GM23338 (cell line): ENCODE measurements around the gene SUCLG2. TPM values are rescaled to one million over a fixed set of nuclear protein-coding genes. Genes with fewer than 3 reads are reported as not detected.

Experiments used
- ATAC-seq: fragments of 200-7000 bp; cut with Tn5 transposase; 3 replicates; pipeline ENCODE4 v1.9.1; 2020
- DNase-seq: peaks from one replicate; pipeline ENCODE4 v3.0.0-alpha.2; 2015; ENCODE audit warnings: low spot score
- H2AFZ ChIP-seq: fragments of 200-600 bp; sonication (generic); 2 replicates; pipeline ENCODE4 v1.8.0; 2016; ENCODE audit warnings: antibody characterized with exemption, mild to moderate bottlenecking, moderate library complexity
- H3F3A ChIP-seq: fragments of 200-600 bp; sonication (generic); replicated peaks from 2 replicates; pipeline ENCODE4 v1.8.0; 2017; ENCODE audit warnings: antibody characterized with exemption, mixed run types, low read depth
- H3K27ac ChIP-seq: fragments of 200-600 bp; sonication (generic); 2 replicates; pipeline ENCODE4 v1.6.1; 2016; ENCODE audit warnings: low read depth
- H3K27me3 ChIP-seq: fragments of 200-600 bp; sonication (generic); 2 replicates; pipeline ENCODE4 v1.8.0; 2016; ENCODE audit warnings: mild to moderate bottlenecking, mixed run types, moderate library complexity; ENCODE audit not compliant: insufficient read depth
- H3K36me3 ChIP-seq: fragments of 200-600 bp; sonication (generic); 2 replicates; pipeline ENCODE4 v1.8.0; 2016; ENCODE audit warnings: mild to moderate bottlenecking; ENCODE audit not compliant: insufficient read depth
- H3K4me1 ChIP-seq: fragments of 200-600 bp; sonication (generic); 2 replicates; pipeline ENCODE4 v1.8.0; 2016; ENCODE audit warnings: mild to moderate bottlenecking, moderate library complexity; ENCODE audit not compliant: insufficient read depth
- H3K4me2 ChIP-seq: fragments of 200-600 bp; sonication (generic); 2 replicates; pipeline ENCODE4 v1.7.1; 2017; ENCODE audit warnings: mixed run types
- H3K4me3 ChIP-seq: fragments of 200-600 bp; sonication (generic); 2 replicates; pipeline ENCODE4 v1.6.1; 2016; ENCODE audit warnings: mixed run types
- H3K79me2 ChIP-seq: fragments of 200-600 bp; sonication (generic); replicated peaks from 2 replicates; pipeline ENCODE4 v1.8.0; 2017; ENCODE audit warnings: mild to moderate bottlenecking; ENCODE audit not compliant: insufficient read depth
- H3K9me2 ChIP-seq: fragments of 200-600 bp; sonication (generic); 2 replicates; pipeline ENCODE4 v1.8.0; 2017; ENCODE audit not compliant: insufficient read depth
- H4K20me1 ChIP-seq: fragments of 200-600 bp; sonication (generic); replicated peaks from 2 replicates; pipeline ENCODE4 v1.8.0; 2017; ENCODE audit warnings: mild to moderate bottlenecking; ENCODE audit not compliant: insufficient read depth
- H3K27ac Mint-ChIP-seq: 2 replicates; pipeline ENCODE4 v1.8.0; 2020; ENCODE audit warnings: inconsistent platforms, mild to moderate bottlenecking, moderate library complexity, mixed read lengths
- H3K27me3 Mint-ChIP-seq: 3 replicates; pipeline ENCODE4 v1.8.0; 2022; ENCODE audit warnings: low read depth, mild to moderate bottlenecking, moderate library complexity, mixed read lengths, inconsistent platforms; ENCODE audit not compliant: insufficient read depth, poor library complexity
- H3K36me3 Mint-ChIP-seq: 3 replicates; pipeline ENCODE4 v1.8.0; 2021; ENCODE audit warnings: low read depth, mild to moderate bottlenecking, inconsistent platforms, moderate library complexity, mixed read lengths
- H3K4me1 Mint-ChIP-seq: 3 replicates; pipeline ENCODE4 v1.8.0; 2020; ENCODE audit warnings: mild to moderate bottlenecking, inconsistent platforms, mixed read lengths
- H3K4me3 Mint-ChIP-seq: 3 replicates; pipeline ENCODE4 v1.8.0; 2021; ENCODE audit warnings: moderate library complexity, mild to moderate bottlenecking, inconsistent platforms, mixed read lengths
- H3K9me3 Mint-ChIP-seq: 3 replicates; pipeline ENCODE4 v1.8.0; 2020; ENCODE audit warnings: moderate library complexity, mild to moderate bottlenecking, inconsistent platforms, mixed read lengths
- CREB1 ChIP-seq: fragments of 250-450 bp; sonication (Bioruptor Pico); IDR thresholded peaks from 2 replicates; pipeline ENCODE4 v1.5.0; 2020; ENCODE audit warnings: low read depth, mild to moderate bottlenecking, moderate library complexity
- EZH2 ChIP-seq: fragments of 200-600 bp; sonication (generic); IDR thresholded peaks from one replicate; pipeline ENCODE4 v1.8.0; 2017; ENCODE audit warnings: antibody characterized with exemption, mild to moderate bottlenecking, low read depth; ENCODE audit not compliant: unreplicated experiment
- EZH2phosphoT487 ChIP-seq: fragments of 200-600 bp; sonication (generic); IDR thresholded peaks from one replicate; pipeline ENCODE4 v1.8.1; 2018; ENCODE audit warnings: antibody characterized with exemption; ENCODE audit not compliant: unreplicated experiment
- JUNB ChIP-seq: IDR thresholded peaks from one replicate; pipeline ENCODE4 v1.6.1; 2016; ENCODE audit warnings: antibody characterized with exemption; ENCODE audit not compliant: unreplicated experiment
- NANOG ChIP-seq: IDR thresholded peaks from 2 replicates; pipeline ENCODE4 v1.6.1; 2016; ENCODE audit warnings: antibody characterized with exemption, borderline replicate concordance
- POLR2AphosphoS5 ChIP-seq: IDR thresholded peaks from 2 replicates; pipeline ENCODE4 v1.6.1; 2016; ENCODE audit warnings: antibody characterized with exemption, low read depth
- STAT1 ChIP-seq: IDR thresholded peaks from one replicate; pipeline ENCODE4 v1.6.1; 2016; ENCODE audit warnings: antibody characterized with exemption; ENCODE audit not compliant: unreplicated experiment
- ZNF114 ChIP-seq: fragments of 250-450 bp; sonication (Bioruptor Pico); IDR thresholded peaks from 2 replicates; pipeline ENCODE4 v1.5.0; 2020; ENCODE audit warnings: mild to moderate bottlenecking, moderate library complexity
- ZNF331 ChIP-seq: fragments of 250-450 bp; sonication (Bioruptor Pico); IDR thresholded peaks from 2 replicates; pipeline ENCODE4 v1.5.0; 2020; ENCODE audit warnings: low read depth, mild to moderate bottlenecking, moderate library complexity
- polyA plus RNA-seq: library from polyadenylated mRNA; unstranded; fragments of >200 nt; fragmentation: Nextera tagmentation; extraction: Ambion mirVana; gene quantifications from 2 replicates; pipeline ENCODE4 v1.2.1, GENCODE V29; 2016
- total RNA-seq: library from RNA; depleted of rRNA; stranded (reverse); fragments of >200 nt; shearing (Covaris generic); gene quantifications from 2 replicates; pipeline ENCODE4 v1.2.3, GENCODE V29; 2014
- TF ChIP-seq, protein P1 (sequence below): fragments of 250-450 bp; sonication (Bioruptor Pico); IDR thresholded peaks from 2 replicates; pipeline ENCODE4 v1.5.0; 2020; ENCODE audit warnings: mild to moderate bottlenecking, moderate library complexity
- TF ChIP-seq, protein P2 (sequence below), 2 experiments: fragments of 200-600 bp in 1 of 2; sonication (generic) in 1 of 2; conservative IDR thresholded peaks; 2 replicates each; pipeline versions ENCODE4 v1.5.1 to v1.6.1; 2016 to 2017; ENCODE audit warnings: antibody characterized with exemption in 2 of 2, low read depth in 2 of 2, mild to moderate bottlenecking in 2 of 2, moderate library complexity in 1 of 2
- TF ChIP-seq, protein P3 (sequence below): IDR thresholded peaks from one replicate; pipeline ENCODE4 v1.6.1; 2018; ENCODE audit warnings: antibody characterized with exemption; ENCODE audit not compliant: unreplicated experiment
- TF ChIP-seq, protein P4 (sequence below): IDR thresholded peaks from 2 replicates; pipeline ENCODE4 v1.6.1; 2016; ENCODE audit warnings: antibody characterized with exemption

Gene SUCLG2
- total and polyA plus RNA-seq, 2 experiments from 2014 or later = 29.3 to 39.0 TPM

DNA sequence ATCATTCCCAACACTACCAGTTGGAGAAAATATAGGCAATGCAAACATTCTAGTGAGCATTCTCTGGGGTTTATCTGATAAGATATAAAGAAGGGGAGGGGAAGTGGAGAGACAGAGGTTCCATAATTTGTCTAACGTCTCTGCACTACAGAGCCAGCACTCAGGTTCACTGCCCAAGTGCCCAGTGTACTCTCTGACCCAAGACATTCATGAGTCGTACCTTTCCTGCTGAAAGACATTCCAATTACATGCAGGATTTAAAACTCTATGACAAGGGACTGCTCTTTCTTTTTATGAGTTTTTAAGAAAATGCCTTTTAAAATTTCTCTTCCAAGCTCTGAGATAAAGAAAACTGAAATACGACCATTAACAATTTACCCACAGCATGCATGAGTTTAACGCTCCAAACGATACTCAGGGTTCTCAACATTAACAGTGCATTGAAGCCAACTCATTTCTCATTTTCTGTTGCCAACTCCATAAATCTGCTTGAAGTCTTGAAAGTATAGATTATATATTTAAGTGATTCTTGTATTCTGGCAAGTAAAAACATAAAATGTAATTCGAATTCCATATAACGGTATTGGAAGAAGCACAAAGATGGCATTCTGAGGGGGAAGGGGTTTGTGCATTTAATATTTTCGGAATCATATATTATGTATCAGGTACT, 193.4 kb downstream of the SUCLG2 start:
- Mint-ChIP-seq H3K36me3 (no peaks in the 10 kb centered on the region), H3K27me3 (peaks cover 3% of the 10 kb centered on the region), H3K4me3 (no peak overlapping the region), H3K9me3 (no peaks in the 10 kb centered on the region), H3K27ac (no peak overlapping the region), H3K4me1 (peaks cover 8% of the 10 kb centered on the region; the same call in 2 of the 3 replicates)
- no peaks in the 10 kb centered on the region for H3K9me2 ChIP-seq
- H3K27ac ChIP-seq = no peak overlapping the region
- H3K4me3 ChIP-seq = no peak overlapping the region
- no peak overlapping the region for H2AFZ ChIP-seq
- H3F3A ChIP-seq = no peaks in the 10 kb centered on the region
- no peaks in the 10 kb centered on the region for H3K4me1 ChIP-seq
- no peak overlapping the region for H3K4me2 ChIP-seq
- H3K79me2 ChIP-seq = no peaks in the 10 kb centered on the region
- no peaks in the 10 kb centered on the region for H3K36me3 ChIP-seq
- no peaks in the 10 kb centered on the region for H3K27me3 ChIP-seq
- no peak for TF ChIP-seq EZH2phosphoT487
- TF ChIP-seq STAT1 = no peak
- no peak for TF ChIP-seq POLR2AphosphoS5
- TF ChIP-seq, protein P1, sequence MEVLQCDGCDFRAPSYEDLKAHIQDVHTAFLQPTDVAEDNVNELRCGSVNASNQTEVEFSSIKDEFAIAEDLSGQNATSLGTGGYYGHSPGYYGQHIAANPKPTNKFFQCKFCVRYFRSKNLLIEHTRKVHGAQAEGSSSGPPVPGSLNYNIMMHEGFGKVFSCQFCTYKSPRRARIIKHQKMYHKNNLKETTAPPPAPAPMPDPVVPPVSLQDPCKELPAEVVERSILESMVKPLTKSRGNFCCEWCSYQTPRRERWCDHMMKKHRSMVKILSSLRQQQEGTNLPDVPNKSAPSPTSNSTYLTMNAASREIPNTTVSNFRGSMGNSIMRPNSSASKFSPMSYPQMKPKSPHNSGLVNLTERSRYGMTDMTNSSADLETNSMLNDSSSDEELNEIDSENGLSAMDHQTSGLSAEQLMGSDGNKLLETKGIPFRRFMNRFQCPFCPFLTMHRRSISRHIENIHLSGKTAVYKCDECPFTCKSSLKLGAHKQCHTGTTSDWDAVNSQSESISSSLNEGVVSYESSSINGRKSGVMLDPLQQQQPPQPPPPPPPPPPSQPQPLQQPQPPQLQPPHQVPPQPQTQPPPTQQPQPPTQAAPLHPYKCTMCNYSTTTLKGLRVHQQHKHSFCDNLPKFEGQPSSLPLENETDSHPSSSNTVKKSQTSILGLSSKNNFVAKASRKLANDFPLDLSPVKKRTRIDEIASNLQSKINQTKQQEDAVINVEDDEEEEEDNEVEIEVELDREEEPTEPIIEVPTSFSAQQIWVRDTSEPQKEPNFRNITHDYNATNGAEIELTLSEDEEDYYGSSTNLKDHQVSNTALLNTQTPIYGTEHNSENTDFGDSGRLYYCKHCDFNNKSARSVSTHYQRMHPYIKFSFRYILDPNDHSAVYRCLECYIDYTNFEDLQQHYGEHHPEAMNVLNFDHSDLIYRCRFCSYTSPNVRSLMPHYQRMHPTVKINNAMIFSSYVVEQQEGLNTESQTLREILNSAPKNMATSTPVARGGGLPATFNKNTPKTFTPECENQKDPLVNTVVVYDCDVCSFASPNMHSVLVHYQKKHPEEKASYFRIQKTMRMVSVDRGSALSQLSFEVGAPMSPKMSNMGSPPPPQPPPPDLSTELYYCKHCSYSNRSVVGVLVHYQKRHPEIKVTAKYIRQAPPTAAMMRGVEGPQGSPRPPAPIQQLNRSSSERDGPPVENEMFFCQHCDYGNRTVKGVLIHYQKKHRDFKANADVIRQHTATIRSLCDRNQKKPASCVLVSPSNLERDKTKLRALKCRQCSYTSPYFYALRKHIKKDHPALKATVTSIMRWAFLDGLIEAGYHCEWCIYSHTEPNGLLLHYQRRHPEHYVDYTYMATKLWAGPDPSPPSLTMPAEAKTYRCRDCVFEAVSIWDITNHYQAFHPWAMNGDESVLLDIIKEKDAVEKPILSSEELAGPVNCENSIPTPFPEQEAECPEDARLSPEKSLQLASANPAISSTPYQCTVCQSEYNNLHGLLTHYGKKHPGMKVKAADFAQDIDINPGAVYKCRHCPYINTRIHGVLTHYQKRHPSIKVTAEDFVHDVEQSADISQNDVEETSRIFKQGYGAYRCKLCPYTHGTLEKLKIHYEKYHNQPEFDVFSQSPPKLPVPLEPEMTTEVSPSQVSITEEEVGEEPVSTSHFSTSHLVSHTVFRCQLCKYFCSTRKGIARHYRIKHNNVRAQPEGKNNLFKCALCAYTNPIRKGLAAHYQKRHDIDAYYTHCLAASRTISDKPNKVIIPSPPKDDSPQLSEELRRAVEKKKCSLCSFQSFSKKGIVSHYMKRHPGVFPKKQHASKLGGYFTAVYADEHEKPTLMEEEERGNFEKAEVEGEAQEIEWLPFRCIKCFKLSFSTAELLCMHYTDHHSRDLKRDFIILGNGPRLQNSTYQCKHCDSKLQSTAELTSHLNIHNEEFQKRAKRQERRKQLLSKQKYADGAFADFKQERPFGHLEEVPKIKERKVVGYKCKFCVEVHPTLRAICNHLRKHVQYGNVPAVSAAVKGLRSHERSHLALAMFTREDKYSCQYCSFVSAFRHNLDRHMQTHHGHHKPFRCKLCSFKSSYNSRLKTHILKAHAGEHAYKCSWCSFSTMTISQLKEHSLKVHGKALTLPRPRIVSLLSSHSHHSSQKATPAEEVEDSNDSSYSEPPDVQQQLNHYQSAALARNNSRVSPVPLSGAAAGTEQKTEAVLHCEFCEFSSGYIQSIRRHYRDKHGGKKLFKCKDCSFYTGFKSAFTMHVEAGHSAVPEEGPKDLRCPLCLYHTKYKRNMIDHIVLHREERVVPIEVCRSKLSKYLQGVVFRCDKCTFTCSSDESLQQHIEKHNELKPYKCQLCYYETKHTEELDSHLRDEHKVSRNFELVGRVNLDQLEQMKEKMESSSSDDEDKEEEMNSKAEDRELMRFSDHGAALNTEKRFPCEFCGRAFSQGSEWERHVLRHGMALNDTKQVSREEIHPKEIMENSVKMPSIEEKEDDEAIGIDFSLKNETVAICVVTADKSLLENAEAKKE (CRISPR knock-in tag) = no peak
- TF ChIP-seq, protein P2, sequence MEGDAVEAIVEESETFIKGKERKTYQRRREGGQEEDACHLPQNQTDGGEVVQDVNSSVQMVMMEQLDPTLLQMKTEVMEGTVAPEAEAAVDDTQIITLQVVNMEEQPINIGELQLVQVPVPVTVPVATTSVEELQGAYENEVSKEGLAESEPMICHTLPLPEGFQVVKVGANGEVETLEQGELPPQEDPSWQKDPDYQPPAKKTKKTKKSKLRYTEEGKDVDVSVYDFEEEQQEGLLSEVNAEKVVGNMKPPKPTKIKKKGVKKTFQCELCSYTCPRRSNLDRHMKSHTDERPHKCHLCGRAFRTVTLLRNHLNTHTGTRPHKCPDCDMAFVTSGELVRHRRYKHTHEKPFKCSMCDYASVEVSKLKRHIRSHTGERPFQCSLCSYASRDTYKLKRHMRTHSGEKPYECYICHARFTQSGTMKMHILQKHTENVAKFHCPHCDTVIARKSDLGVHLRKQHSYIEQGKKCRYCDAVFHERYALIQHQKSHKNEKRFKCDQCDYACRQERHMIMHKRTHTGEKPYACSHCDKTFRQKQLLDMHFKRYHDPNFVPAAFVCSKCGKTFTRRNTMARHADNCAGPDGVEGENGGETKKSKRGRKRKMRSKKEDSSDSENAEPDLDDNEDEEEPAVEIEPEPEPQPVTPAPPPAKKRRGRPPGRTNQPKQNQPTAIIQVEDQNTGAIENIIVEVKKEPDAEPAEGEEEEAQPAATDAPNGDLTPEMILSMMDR (conservative IDR thresholded peaks at IDR 0.05; ENCODE audit: low read depth in 2 of 2) = no peak
- TF ChIP-seq CREB1 (CRISPR knock-in tag) = no peak
- TF ChIP-seq JUNB = no peak
- TF ChIP-seq, protein P3, sequence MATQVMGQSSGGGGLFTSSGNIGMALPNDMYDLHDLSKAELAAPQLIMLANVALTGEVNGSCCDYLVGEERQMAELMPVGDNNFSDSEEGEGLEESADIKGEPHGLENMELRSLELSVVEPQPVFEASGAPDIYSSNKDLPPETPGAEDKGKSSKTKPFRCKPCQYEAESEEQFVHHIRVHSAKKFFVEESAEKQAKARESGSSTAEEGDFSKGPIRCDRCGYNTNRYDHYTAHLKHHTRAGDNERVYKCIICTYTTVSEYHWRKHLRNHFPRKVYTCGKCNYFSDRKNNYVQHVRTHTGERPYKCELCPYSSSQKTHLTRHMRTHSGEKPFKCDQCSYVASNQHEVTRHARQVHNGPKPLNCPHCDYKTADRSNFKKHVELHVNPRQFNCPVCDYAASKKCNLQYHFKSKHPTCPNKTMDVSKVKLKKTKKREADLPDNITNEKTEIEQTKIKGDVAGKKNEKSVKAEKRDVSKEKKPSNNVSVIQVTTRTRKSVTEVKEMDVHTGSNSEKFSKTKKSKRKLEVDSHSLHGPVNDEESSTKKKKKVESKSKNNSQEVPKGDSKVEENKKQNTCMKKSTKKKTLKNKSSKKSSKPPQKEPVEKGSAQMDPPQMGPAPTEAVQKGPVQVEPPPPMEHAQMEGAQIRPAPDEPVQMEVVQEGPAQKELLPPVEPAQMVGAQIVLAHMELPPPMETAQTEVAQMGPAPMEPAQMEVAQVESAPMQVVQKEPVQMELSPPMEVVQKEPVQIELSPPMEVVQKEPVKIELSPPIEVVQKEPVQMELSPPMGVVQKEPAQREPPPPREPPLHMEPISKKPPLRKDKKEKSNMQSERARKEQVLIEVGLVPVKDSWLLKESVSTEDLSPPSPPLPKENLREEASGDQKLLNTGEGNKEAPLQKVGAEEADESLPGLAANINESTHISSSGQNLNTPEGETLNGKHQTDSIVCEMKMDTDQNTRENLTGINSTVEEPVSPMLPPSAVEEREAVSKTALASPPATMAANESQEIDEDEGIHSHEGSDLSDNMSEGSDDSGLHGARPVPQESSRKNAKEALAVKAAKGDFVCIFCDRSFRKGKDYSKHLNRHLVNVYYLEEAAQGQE = no peak
- TF ChIP-seq ZNF114 = no peak
- no peak for TF ChIP-seq EZH2
- TF ChIP-seq, protein P4, sequence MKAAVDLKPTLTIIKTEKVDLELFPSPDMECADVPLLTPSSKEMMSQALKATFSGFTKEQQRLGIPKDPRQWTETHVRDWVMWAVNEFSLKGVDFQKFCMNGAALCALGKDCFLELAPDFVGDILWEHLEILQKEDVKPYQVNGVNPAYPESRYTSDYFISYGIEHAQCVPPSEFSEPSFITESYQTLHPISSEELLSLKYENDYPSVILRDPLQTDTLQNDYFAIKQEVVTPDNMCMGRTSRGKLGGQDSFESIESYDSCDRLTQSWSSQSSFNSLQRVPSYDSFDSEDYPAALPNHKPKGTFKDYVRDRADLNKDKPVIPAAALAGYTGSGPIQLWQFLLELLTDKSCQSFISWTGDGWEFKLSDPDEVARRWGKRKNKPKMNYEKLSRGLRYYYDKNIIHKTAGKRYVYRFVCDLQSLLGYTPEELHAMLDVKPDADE = no peak
- no peak for TF ChIP-seq NANOG
- no peak for TF ChIP-seq ZNF331 (CRISPR knock-in tag)
- no peak for DNase-seq
- no peaks in the 10 kb centered on the region for H4K20me1 ChIP-seq
- no peak for ATAC-seq
